GM12873 (cell line): ENCODE measurements around the gene MLIP.

ENCODE experiments used
- TF ChIP-seq, protein P1 (sequence below): IDR thresholded peaks from 2 replicates; pipeline ENCODE4 v1.5.1; 2012; ENCODE audit warnings: low read depth, mild to moderate bottlenecking, moderate library complexity, low read length, control low read depth; ENCODE audit not compliant: insufficient read depth; ENCODE audit errors: missing control alignments

Gene MLIP

DNA sequence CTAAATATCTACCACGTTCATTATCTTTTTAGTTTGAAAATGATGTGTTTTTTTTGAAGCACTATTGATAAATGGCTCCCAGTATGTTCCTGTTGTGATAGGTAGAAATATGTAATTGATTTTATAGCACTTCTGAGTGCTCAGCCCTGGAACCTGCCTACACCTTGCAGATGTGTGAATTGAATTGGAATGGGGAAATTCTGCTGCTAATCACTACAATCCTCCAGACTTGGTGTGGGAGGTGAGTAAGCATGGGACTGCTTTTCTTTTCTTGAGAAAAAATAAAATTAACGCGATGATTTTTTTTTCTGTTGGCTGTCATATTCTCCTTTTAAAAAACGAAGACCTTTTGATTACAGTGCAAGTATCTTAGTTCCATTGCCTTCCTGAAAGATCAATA is 37.1 kb upstream of the MLIP start:
- TF ChIP-seq, protein P1, sequence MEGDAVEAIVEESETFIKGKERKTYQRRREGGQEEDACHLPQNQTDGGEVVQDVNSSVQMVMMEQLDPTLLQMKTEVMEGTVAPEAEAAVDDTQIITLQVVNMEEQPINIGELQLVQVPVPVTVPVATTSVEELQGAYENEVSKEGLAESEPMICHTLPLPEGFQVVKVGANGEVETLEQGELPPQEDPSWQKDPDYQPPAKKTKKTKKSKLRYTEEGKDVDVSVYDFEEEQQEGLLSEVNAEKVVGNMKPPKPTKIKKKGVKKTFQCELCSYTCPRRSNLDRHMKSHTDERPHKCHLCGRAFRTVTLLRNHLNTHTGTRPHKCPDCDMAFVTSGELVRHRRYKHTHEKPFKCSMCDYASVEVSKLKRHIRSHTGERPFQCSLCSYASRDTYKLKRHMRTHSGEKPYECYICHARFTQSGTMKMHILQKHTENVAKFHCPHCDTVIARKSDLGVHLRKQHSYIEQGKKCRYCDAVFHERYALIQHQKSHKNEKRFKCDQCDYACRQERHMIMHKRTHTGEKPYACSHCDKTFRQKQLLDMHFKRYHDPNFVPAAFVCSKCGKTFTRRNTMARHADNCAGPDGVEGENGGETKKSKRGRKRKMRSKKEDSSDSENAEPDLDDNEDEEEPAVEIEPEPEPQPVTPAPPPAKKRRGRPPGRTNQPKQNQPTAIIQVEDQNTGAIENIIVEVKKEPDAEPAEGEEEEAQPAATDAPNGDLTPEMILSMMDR = no peak

DNA sequence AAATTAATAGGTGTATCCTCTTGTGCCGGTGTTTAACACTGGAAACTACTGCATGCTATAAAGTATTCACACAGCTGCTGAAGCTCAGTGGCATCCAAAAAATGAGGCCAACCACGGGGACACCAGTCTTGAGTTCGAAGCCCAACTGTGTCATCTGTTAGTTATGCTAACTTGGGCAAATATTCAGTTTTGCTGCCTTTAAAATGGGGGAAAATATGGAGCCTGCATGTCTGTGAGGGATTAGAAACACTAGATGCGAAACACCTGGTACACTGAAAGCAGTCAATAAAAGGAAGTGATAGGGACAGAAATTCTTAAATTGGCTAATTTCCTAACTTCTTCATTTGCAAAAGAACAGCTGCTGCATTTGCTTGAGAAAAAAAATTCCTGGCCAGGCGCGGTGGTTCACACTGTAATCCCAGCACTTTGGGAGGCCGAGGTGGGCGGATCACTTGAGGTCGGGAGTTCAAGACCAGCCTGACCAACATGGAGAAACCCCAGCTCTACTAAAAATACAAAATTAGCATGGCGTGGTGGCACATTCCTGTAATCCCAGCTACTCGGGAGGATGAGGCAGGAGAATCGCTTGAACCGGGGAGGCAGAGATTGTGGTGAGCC is 36.6 kb upstream of the MLIP start:
- TF ChIP-seq, protein P1 = no peak

DNA sequence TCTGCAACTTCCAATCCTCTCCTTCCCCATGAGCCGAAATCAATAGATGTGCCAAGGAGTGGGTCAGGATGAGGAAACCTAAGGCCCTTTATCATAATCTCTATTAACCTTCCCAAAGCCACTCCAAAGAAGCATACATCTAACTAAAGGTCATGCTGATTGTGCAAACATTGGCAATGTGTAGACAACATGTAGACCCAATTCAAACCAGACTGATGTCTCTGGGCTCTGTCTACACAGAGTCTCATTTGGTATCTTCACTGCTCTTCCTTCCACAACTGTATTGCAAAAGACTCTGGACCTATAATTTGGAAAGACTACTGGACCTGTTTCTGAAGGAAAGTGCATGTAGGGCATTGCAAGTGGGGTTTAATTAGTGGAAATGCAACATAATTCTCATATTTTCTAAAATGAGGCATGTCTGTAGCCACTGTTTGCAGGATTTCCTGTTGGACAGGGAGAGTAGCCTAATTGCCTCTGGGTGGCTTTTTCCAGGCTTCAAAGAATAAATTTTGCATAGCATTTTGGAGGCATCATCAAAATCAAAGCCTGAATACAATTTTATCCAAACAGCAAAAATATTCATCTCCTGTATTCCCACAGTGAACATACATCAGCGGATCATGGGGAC is 35.0 kb upstream of the MLIP start:
- TF ChIP-seq, protein P1 = no peak

DNA sequence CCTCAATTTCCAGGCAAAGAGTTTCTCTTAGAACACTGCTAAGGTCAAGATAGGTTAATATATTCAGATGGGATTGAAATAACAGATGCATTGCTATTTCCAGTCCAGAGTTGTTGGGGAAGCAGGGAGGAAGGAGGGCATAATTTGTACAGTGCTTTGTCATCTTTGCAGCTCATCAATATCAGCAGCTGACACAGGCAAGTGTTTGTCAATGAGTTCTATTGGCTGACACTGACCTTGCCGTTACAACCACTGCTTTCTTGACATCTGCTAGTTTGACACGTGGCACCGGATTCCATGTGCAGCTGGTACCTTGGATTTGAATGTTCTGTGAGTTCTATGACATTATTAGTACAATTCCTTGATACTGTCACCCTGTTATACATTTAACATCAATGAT is 28.0 kb upstream of the MLIP start:
- TF ChIP-seq, protein P1 = no peak

GRCh38 chr6:54084231-54084630 is 27.0 kb upstream of the MLIP start:
- TF ChIP-seq, protein P1 = no peak

DNA sequence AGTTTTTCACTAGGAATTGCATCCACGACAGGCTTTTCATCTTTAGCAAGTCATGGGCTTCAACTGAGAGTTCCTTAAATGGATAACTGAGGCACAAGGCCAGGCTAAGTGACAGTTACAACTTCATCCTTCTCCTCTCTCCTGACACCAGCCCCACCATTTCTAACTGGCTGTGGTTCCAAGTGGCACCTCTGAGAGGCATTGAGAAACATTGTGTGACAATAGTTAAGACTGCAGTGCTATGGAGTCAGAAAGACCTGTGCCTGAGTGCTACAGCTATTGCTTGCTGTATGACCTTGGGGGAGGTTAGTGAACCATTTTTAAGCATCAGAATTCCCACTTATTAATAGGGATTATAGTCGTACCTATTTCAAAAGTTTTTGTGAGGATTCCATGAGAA is 26.2 kb upstream of the MLIP start:
- TF ChIP-seq, protein P1 = no peak

- TF ChIP-seq, protein P1 = no peak
Observed at GRCh38 chr6:54085541-54085940, 25.7 kb upstream of the MLIP start.

- TF ChIP-seq, protein P1 = no peak
Observed at GRCh38 chr6:54086439-54086838, 24.8 kb upstream of the MLIP start.
